SK-N-MC (cell line): ENCODE measurements around the gene SYT12.

Experiments used
- DNase-seq: peaks from one replicate; pipeline ENCODE4 v3.0.0-alpha.2; 2011; ENCODE audit warnings: low read depth, low spot score
- H3K27ac ChIP-seq: fragments of 200-600 bp; sonication (generic); 2 replicates; pipeline ENCODE4 v1.5.1; 2016; ENCODE audit warnings: mixed run types
- H3K36me3 ChIP-seq: fragments of 200-600 bp; sonication (generic); 2 replicates; pipeline ENCODE4 v1.6.1; 2017; ENCODE audit warnings: antibody characterized with exemption, low read length, mixed read lengths; ENCODE audit not compliant: insufficient read depth
- H3K4me3 ChIP-seq: fragments of 200-600 bp; sonication (generic); 2 replicates; pipeline ENCODE4 v1.5.1; 2016
- H3K9ac ChIP-seq: fragments of 200-600 bp; sonication (generic); 2 replicates; pipeline ENCODE4 v1.8.0; 2017; ENCODE audit warnings: mixed run types, mixed read lengths; ENCODE audit not compliant: insufficient read length
- H3K9me3 ChIP-seq: fragments of 200-600 bp; sonication (generic); 2 replicates; pipeline ENCODE4 v1.6.1; 2017; ENCODE audit warnings: low read depth, mild to moderate bottlenecking, antibody characterized with exemption, low read length, moderate library complexity, mixed read lengths
- EZH2 ChIP-seq: fragments of 200-600 bp; sonication (generic); IDR thresholded peaks from one replicate; pipeline ENCODE4 v1.6.1; 2017; ENCODE audit warnings: antibody characterized with exemption
- FOXP2 ChIP-seq: optimal IDR thresholded peaks from 2 replicates; pipeline ENCODE3; 2011; ENCODE audit warnings: mild to moderate bottlenecking, moderate library complexity; ENCODE audit not compliant: insufficient read depth; ENCODE audit errors: extremely low read length, control extremely low read depth
- POLR2AphosphoS5 ChIP-seq: IDR thresholded peaks from 2 replicates; pipeline ENCODE4 v1.6.1; 2012; ENCODE audit warnings: mild to moderate bottlenecking, low read depth, low read length, borderline replicate concordance

Gene SYT12

DNA sequence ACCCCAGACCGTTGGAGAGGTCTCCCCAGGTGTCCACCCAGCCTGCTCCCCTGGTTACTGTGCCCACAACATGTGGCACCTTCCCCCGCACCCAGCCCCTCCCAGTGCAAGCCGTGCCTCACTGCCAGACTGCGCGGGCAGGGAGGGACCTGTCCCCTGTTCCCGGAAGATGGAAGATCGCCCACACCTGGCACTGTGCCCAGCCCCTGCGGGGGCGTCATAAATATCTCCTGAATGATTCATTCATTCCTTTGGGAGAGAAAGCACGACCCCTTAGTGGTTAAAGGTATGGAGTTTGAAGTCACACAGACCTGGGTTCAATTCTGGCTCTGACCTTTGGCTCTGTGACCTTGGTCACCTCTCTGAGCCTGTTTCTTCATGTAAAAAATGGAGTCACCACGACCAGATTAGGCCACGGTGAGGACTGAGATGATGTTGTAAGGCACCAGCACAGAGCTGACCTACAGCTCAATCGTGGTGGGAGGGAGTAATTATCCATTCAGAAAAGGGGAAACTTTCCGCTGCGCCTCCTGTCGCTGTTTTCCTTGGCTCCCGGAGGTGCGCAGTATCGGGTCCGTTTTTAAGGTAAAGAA is 497 bp upstream of the SYT12 start:
- H3K4me3 ChIP-seq = peak overlapping the region; percentile 53

DNA sequence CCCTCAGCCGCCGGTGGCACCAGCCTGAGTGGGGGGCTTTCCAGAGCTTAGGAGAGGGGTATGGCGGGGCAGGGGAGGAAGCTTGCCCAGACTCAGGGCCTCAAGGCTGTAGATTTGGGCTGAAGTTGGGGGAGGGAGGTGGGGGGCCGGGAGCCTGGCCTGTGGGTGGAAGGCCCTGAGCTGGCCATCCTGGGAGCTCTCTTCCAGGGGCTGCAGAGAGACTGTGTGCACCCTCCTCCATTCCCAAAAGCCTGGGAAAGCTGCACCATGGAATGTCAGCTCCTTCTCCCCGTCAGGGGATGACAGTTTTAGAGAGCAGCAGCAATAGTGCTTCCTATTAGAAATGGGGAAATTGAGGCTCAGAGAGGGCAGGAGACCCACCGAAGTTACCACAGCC is 1.0 kb downstream of the SYT12 start:
- Histone ChIP-seq H3K9me3 (no peaks in the 10 kb centered on the region), H3K27ac (no peak overlapping the region), H3K36me3 (no peaks in the 10 kb centered on the region), H3K9ac (no peak overlapping the region), H3K4me3 (no peak overlapping the region)
- TF ChIP-seq FOXP2 (no peak), EZH2 (no peak), POLR2AphosphoS5 (no peak)
- no peak for DNase-seq

More for the DNA sequence above, 497 bp upstream of the SYT12 start:
- H3K9me3 ChIP-seq = no peaks in the 10 kb centered on the region
- H3K36me3 ChIP-seq = no peaks in the 10 kb centered on the region
- H3K9ac ChIP-seq = no peak overlapping the region
- no peak overlapping the region for H3K27ac ChIP-seq
- TF ChIP-seq EZH2 (no peak), FOXP2 (no peak), POLR2AphosphoS5 (no peak; the same call in 1 of the 2 replicates)
- no peak for DNase-seq

DNA sequence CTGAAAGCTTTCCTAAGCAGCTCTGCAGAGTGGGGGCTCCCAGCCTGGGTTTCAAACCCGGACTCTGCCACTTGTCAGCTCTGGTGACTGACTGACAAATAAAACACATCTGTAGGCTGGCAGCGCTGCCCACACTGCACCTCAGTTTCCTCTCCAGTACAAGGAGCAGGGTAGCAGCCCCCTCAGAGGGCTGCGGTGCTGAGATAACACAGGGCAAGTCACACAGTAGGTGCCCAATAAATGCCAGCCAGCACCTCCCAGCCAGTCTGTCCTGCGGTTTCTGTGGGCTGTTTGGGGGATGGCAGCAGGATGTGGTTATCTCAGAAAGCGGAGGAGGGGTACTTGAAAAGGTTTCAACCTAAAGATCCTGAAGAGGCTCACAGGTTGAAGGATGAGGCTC is 1.5 kb downstream of the SYT12 start:
- Histone ChIP-seq H3K9ac (no peak overlapping the region), H3K4me3 (peak overlapping the region; percentile 29; the same call in 1 of the 2 replicates), H3K9me3 (no peaks in the 10 kb centered on the region), H3K36me3 (no peaks in the 10 kb centered on the region), H3K27ac (no peak overlapping the region)
- DNase-seq = no peak
- TF ChIP-seq POLR2AphosphoS5 = peak; percentile 42; the same call in 1 of the 2 replicates
- no peak for TF ChIP-seq FOXP2
- TF ChIP-seq EZH2 = no peak

DNA sequence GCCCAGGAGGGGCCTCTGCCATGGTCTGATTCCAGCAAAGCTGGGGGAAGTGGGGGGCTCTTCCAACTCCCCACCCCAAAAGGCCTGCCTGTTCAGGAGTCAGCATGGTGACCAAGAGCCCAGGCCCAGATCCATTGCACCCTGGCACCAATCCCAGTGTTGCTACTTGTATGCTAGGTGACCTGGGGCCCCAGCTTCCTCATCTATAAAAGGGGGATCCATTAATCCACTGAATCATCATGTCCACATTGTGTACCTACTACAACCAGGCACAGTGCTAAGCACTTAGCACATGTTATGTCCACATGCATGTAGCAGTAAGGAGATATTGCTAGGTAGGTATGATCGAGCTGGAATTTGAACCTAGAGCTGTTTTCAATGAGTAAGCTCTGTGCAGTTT is 2.0 kb downstream of the SYT12 start:
- no peak overlapping the region for H3K27ac ChIP-seq
- H3K36me3 ChIP-seq = no peaks in the 10 kb centered on the region
- no peaks in the 10 kb centered on the region for H3K9me3 ChIP-seq
- DNase-seq = no peak
- H3K9ac ChIP-seq = no peak overlapping the region
- TF ChIP-seq POLR2AphosphoS5 (no peak), FOXP2 (no peak), EZH2 (no peak)
- no peak overlapping the region for H3K4me3 ChIP-seq

DNA sequence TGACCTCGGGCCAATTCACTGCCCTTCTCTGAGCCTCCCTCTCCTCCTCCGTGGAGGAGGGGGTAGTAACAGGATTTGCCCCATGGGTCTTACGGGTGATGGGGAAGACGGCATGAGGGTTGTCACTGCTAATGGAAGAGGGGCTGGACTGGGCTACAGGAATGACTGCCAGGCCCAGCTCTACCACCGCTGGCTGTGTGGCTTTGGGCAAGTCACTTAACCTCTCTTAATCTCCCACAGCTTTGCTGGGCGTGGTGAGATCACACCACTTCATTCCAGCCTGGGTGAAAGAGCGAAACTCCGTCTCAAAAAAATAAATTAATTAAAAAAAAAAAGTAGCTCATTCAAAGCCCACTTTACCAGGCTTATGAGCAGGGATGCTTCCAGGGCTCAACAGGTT is 2.8 kb downstream of the SYT12 start:
- Histone ChIP-seq H3K9me3 (no peaks in the 10 kb centered on the region), H3K9ac (no peak overlapping the region), H3K27ac (no peak overlapping the region), H3K36me3 (no peaks in the 10 kb centered on the region), H3K4me3 (no peak overlapping the region)
- no peak for TF ChIP-seq POLR2AphosphoS5
- TF ChIP-seq FOXP2 = no peak
- no peak for TF ChIP-seq EZH2
- DNase-seq = no peak

DNA sequence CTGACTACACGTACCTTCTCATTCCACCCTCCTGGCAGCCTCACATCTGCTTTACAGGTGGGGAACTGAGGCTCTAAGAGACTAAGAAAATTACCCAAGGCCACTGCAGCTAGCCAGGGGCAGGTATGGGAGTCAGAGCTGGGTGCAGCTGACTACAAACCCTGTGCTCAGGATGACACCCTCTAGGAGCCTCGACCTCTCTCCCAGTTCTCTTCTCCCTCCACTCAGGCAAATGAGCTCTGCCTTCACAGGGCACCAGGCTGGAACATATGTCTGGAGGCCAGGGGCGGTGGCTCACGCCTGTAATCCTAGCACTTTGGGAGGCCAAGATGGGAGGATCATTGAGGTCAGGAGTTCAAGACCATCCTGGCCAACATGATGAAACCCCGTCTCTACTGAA is 4.0 kb downstream of the SYT12 start:
- Histone ChIP-seq H3K4me3 (no peak overlapping the region), H3K27ac (no peak overlapping the region), H3K9me3 (no peaks in the 10 kb centered on the region), H3K9ac (no peak overlapping the region), H3K36me3 (no peaks in the 10 kb centered on the region)
- no peak for DNase-seq
- TF ChIP-seq POLR2AphosphoS5 = no peak
- no peak for TF ChIP-seq EZH2
- no peak for TF ChIP-seq FOXP2

DNA sequence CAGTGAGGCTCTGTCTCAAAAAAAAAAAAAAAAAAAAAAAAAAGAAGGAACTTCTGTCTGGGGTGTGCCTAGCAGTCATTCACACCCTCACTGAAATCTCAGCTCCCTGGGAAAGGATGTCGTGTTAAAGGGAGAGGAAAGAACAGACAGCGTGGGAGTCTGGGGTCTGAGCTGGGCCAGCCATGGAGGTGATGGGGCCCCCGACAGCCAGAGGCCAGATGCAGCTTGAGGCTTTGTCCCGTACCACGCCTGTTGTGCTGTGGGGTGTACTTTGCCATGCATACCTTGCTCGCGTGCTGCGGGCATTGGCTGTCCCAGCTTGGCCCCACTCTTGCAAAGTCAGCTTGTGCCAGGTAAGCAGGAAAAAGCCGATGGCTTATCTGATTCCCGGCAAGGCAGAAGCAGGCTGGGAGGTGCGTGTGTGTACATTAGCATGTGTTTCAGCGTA is 4.6 kb downstream of the SYT12 start:
- Histone ChIP-seq H3K36me3 (no peaks in the 10 kb centered on the region), H3K27ac (no peak overlapping the region), H3K9me3 (no peaks in the 10 kb centered on the region), H3K9ac (no peak overlapping the region), H3K4me3 (no peak overlapping the region)
- TF ChIP-seq EZH2 = no peak
- no peak for TF ChIP-seq FOXP2
- TF ChIP-seq POLR2AphosphoS5 = no peak
- no peak for DNase-seq

DNA sequence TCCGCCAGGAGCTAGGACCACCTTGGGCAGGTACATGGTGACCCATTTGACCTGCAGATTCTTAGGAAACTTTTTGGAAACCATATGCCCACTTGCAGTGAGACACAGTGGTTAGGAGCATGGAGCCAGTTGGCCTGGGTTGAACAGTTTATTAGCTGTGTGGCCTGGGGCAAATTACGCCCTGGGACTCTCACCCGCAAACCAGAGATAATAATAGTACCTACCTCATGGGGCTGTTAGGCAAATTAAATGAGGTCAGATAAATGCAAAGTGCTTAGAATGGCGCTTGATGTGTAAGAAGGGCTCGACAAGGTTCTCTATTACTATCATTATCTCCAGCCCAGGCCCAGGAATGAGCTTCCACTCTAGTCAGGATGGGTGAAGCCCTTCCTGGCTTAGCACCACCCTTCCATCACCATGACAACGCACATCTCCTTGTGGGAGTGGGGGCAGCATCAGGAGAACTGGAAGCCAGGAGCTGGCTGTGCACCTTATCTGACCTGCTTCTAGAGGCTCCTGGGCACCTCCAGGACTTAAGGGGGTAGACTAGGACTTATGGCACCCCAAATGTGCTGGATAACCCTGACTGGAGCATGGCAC is 5.1 kb downstream of the SYT12 start:
- TF ChIP-seq FOXP2 = no peak
- no peak for TF ChIP-seq EZH2
- no peak; the same call in 1 of the 2 replicates for TF ChIP-seq POLR2AphosphoS5
- H3K4me3 ChIP-seq = no peak overlapping the region
- no peak overlapping the region for H3K27ac ChIP-seq
- H3K9ac ChIP-seq = no peak overlapping the region
- H3K9me3 ChIP-seq = no peaks in the 10 kb centered on the region
- H3K36me3 ChIP-seq = no peaks in the 10 kb centered on the region
- no peak for DNase-seq
